AG04450 (cell line): ENCODE results near the gene SAP30BP. TPM values are rescaled to one million over a fixed set of nuclear protein-coding genes. Genes with fewer than 3 reads are reported as not detected.

Experiments
- CTCF ChIA-PET: fragments of 300-600, 350-600 bp; formaldehyde crosslinking; extraction: SDS; loops from one replicate; lab custom pipeline; 2022; ENCODE audit warnings: antibody characterized with exemption, inconsistent platforms; lab: Charles Lee
- POLR2A ChIA-PET: fragments of 350-600 bp; formaldehyde crosslinking; extraction: SDS; loops from one replicate; lab custom pipeline; 2021; ENCODE audit warnings: antibody characterized with exemption, inconsistent platforms; lab: Yijun Ruan, JAX
- DNase-seq: peaks from one replicate; pipeline ENCODE4 v3.0.0-alpha.2; 2011; ENCODE audit warnings: low read depth, low spot score
- H3K27ac ChIP-seq: one replicate; pipeline ENCODE4 v1.5.1; 2012; ENCODE audit warnings: low read depth, low read length, control low read depth
- H3K27me3 ChIP-seq: one replicate; pipeline ENCODE4 v1.6.0; 2012; ENCODE audit warnings: low read length; ENCODE audit not compliant: control insufficient read depth, insufficient read depth
- H3K4me3 ChIP-seq: 2 replicates; pipeline ENCODE4 v1.5.1; 2011; ENCODE audit warnings: mild to moderate bottlenecking, low read depth, low read length, control low read depth
- H3K9me3 ChIP-seq: 2 replicates; pipeline ENCODE4 v1.5.1; 2012; ENCODE audit warnings: low read length; ENCODE audit not compliant: control insufficient read depth, insufficient read depth
- CTCF ChIP-seq: IDR thresholded peaks from 2 replicates; pipeline ENCODE4 v1.5.1; 2011; ENCODE audit warnings: low read depth, low read length, control low read depth, inconsistent platforms
- polyA plus RNA-seq: library from polyadenylated mRNA; depleted of rRNA; stranded (reverse); fragments of >200 nt; gene quantifications from 2 replicates; pipeline ENCODE4 v1.2.3, GENCODE V29; 2011

SAP30BP gene
- polyA plus RNA-seq, 1 experiment, result 75.4 TPM

- DNase-seq, result no peak
- CTCF ChIA-PET, result interaction anchor here (0.7 to 7.3 kb wide), 3 partner anchors 14 to 100 kb away, joined by 4 to 30 read pairs (median 5); partner anchors contain the start of gene SMIM5
Observed at GRCh38 chr17:75733471-75733870, 66.3 kb downstream of the SAP30BP start.

GRCh38 chr17:75734674-75735294, 67.6 kb downstream of the SAP30BP start:
- Histone ChIP-seq H3K27ac (no peak overlapping the region), H3K4me3 (no peak overlapping the region), H3K27me3 (peaks cover 5% of the 10 kb centered on the region), H3K9me3 (peaks cover 2% of the 10 kb centered on the region; the same call in 1 of the 2 replicates)
- no peak for DNase-seq
- no peak for TF ChIP-seq CTCF
- POLR2A ChIA-PET, result no interaction called here
- CTCF ChIA-PET, result interaction anchor here (0.7 to 7.3 kb wide), 3 partner anchors 13 to 101 kb away, joined by 4 to 30 read pairs (median 5); partner anchors contain the start of gene SMIM5

More at GRCh38 chr17:75733471-75733870, 66.3 kb downstream of the SAP30BP start:
- TF ChIP-seq CTCF, result no peak
- no peak overlapping the region for H3K27ac ChIP-seq
- POLR2A ChIA-PET, result no interaction called here
- H3K4me3 ChIP-seq, result no peak overlapping the region
- peaks cover 2% of the 10 kb centered on the region; the same call in 1 of the 2 replicates for H3K9me3 ChIP-seq
- peaks cover 3% of the 10 kb centered on the region for H3K27me3 ChIP-seq

- no peak for TF ChIP-seq CTCF
- ChIA-PET POLR2A (no interaction called here), CTCF (interaction anchor here (1.1 to 7.3 kb wide), 3 partner anchors 11 to 103 kb away, joined by 4 to 30 read pairs (median 4); partner anchors contain the start of gene SMIM5)
Observed at GRCh38 chr17:75736173-75736835, 69.2 kb downstream of the SAP30BP start.

GRCh38 chr17:75737133-75737962, 70.2 kb downstream of the SAP30BP start:
- Histone ChIP-seq H3K27me3 (peaks cover 8% of the 10 kb centered on the region), H3K4me3 (no peak overlapping the region), H3K9me3 (no peaks in the 10 kb centered on the region; the same call in 1 of the 2 replicates), H3K27ac (no peak overlapping the region)
- POLR2A ChIA-PET, result interaction anchor here (0.6 to 0.7 kb wide), 2 partner anchors 43 to 205 kb away, joined by 4 to 5 read pairs; no protein-coding TSS in a partner anchor
- TF ChIP-seq CTCF, result no peak
- CTCF ChIA-PET, result interaction anchor here (1.3 to 2.3 kb wide), 4 partner anchors 10 to 104 kb away, joined by 7 to 23 read pairs (median 14); partner anchors contain the start of gene SMIM5
- no peak for DNase-seq

More at GRCh38 chr17:75736173-75736835, 69.2 kb downstream of the SAP30BP start:
- no peak for DNase-seq
- no peaks in the 10 kb centered on the region; the same call in 1 of the 2 replicates for H3K9me3 ChIP-seq
- peaks cover 10% of the 10 kb centered on the region for H3K27me3 ChIP-seq
- no peak overlapping the region for H3K4me3 ChIP-seq
- H3K27ac ChIP-seq, result no peak overlapping the region
